Activated CD8-positive, alpha-beta memory T cell treated with anti-CD3 and anti-CD28 coated beads, Interleukin-2, amount 50 U/mL, for 1 hour (primary cell): Measurements from ENCODE around the gene SBNO1.
A peak's percentile ranks its signal among the peaks of the same experiment; 100 is the strongest.
"Not testable (repeated sequence)": the region's sequence is repeated elsewhere in the genome, so short reads cannot be mapped to it uniquely, and the experiment has no call there.

Source experiments
- DNase-seq: peaks from one replicate; pipeline ENCODE4 v3.0.0-alpha.2; 2020; ENCODE audit errors: extremely low read depth

The SBNO1 gene

GRCh38 chr12:123364532-123365024 lies at the start of gene SBNO1:
Gene SBNO1, minus strand, starts transcription at chr12:123364847. Its CDS starts 14,406 bp downstream, at chr12:123350441.
- DNase-seq: peak; percentile 84

GRCh38 chr12:123410041-123410412 lies 45.4 kb upstream of the SBNO1 start:
- no peak for DNase-seq

GRCh38 chr12:123409284-123410040 lies 44.8 kb upstream of the SBNO1 start:
- not testable (repeated sequence) for DNase-seq

GRCh38 chr12:123408619-123409018 lies 44.0 kb upstream of the SBNO1 start:
- DNase-seq: not testable (repeated sequence)

- DNase-seq: not testable (repeated sequence)
Observed at GRCh38 chr12:123407934-123408333, 43.3 kb upstream of the SBNO1 start.

GRCh38 chr12:123407269-123407668 lies 42.6 kb upstream of the SBNO1 start:
- DNase-seq: not testable (repeated sequence)

- no peak for DNase-seq
Observed at GRCh38 chr12:123404581-123404980, 39.9 kb upstream of the SBNO1 start.

- DNase-seq: no peak
Observed at GRCh38 chr12:123401753-123402683, 37.4 kb upstream of the SBNO1 start.

- DNase-seq: no peak
Observed at GRCh38 chr12:123399255-123399617, 34.6 kb upstream of the SBNO1 start.

- no peak for DNase-seq
Observed at GRCh38 chr12:123398550-123399254, 34.1 kb upstream of the SBNO1 start.

- no peak for DNase-seq
Observed at GRCh38 chr12:123398177-123398549, 33.5 kb upstream of the SBNO1 start.

- DNase-seq: no peak
Observed at GRCh38 chr12:123397400-123397799, 32.8 kb upstream of the SBNO1 start.

GRCh38 chr12:123396954-123397353 lies 32.3 kb upstream of the SBNO1 start:
- no peak for DNase-seq

- no peak for DNase-seq
Observed at GRCh38 chr12:123396543-123396942, 31.9 kb upstream of the SBNO1 start.

- DNase-seq: no peak
Observed at GRCh38 chr12:123395236-123395635, 30.6 kb upstream of the SBNO1 start.

GRCh38 chr12:123393747-123394146 lies 29.1 kb upstream of the SBNO1 start:
- DNase-seq: no peak

- no peak for DNase-seq
Observed at GRCh38 chr12:123391546-123392343, 27.1 kb upstream of the SBNO1 start.

- DNase-seq: no peak
Observed at GRCh38 chr12:123390498-123391426, 26.1 kb upstream of the SBNO1 start.

- DNase-seq: no peak
Observed at GRCh38 chr12:123389560-123390351, 25.1 kb upstream of the SBNO1 start.
